Thyroid gland (tissue), 4 donors: ENCODE data around the gene CCNE1.
"Not testable (repeated sequence)": the region's sequence is repeated elsewhere in the genome, so short reads cannot be mapped to it uniquely, and the experiment has no call there.

Experiments used
- POLR2A ChIP-seq, 2 donors: fragments of 450-650 bp; IDR thresholded peaks; one replicate each; pipeline ENCODE4 v1.6.1; 2017; ENCODE audit warnings: antibody characterized with exemption in 2 of 2, mild to moderate bottlenecking in 2 of 2, moderate library complexity in 1 of 2
- TF ChIP-seq, protein P1 (sequence below), 6 experiments: fragments of 200-600 bp in 3 of 6; fragments of 450-650 bp in 3 of 6; sonication (generic) in 3 of 6; IDR thresholded peaks; one replicate each; pipeline ENCODE4 v1.5.1; 2016 to 2019; ENCODE audit warnings: antibody characterized with exemption in 6 of 6, mild to moderate bottlenecking in 2 of 6, inconsistent platforms in 1 of 6, moderate library complexity in 1 of 6

DNA sequence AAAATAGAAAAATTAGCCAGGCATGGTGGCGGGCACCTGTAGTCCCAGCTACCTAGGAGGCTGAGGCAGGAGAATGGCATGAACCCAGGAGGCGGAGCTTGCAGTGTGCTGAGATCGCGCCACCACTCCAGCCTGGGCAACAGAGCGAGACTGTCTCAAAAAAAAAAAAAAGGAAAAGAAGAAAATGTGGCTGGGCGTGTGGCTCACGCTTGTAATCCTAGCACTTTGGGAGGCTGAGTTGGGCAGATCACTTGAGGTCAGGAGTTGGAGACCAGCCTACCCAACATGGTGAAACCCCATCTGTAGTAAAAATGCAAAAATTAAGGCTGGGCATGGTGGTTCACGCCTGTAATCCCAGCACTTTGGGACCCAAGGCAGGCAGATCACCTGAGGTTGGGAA is 13.5 kb downstream of the CCNE1 start:
- TF ChIP-seq, protein P1, sequence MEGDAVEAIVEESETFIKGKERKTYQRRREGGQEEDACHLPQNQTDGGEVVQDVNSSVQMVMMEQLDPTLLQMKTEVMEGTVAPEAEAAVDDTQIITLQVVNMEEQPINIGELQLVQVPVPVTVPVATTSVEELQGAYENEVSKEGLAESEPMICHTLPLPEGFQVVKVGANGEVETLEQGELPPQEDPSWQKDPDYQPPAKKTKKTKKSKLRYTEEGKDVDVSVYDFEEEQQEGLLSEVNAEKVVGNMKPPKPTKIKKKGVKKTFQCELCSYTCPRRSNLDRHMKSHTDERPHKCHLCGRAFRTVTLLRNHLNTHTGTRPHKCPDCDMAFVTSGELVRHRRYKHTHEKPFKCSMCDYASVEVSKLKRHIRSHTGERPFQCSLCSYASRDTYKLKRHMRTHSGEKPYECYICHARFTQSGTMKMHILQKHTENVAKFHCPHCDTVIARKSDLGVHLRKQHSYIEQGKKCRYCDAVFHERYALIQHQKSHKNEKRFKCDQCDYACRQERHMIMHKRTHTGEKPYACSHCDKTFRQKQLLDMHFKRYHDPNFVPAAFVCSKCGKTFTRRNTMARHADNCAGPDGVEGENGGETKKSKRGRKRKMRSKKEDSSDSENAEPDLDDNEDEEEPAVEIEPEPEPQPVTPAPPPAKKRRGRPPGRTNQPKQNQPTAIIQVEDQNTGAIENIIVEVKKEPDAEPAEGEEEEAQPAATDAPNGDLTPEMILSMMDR (IDR thresholded peaks at IDR 0.05) = not testable (repeated sequence)
- not testable (repeated sequence) for TF ChIP-seq POLR2A (IDR thresholded peaks at IDR 0.05)
